Measurements from ENCODE around the gene TECPR1.

TECPR1 gene

GRCh38 chr7:98213888-98214810, 37.9 kb downstream of the TECPR1 start:
- Histone ChIP-seq H3K4me3 (IDR thresholded peaks at IDR 0.05; ENCODE audit: insufficient read depth, low read depth, low read length) (no peak overlapping the region), H3K36me3 (ENCODE audit: insufficient read depth) (no peaks in the 10 kb centered on the region), H3K9ac (no peak overlapping the region), H3K27me3 (ENCODE audit: insufficient read depth, low read depth) (no peaks in the 10 kb centered on the region), H2AFZ (ENCODE audit: low read depth) (no peak overlapping the region), H4K20me1 (ENCODE audit: insufficient read depth) (no peaks in the 10 kb centered on the region), H3K27ac (no peak overlapping the region), H3K4me1 (ENCODE audit: low read depth, poor library complexity, severe bottlenecking) (peaks cover 17% of the 10 kb centered on the region), H3K79me2 (ENCODE audit: insufficient read depth, low read depth) (peaks cover 11% of the 10 kb centered on the region), H3K4me2 (no peak overlapping the region)
- TF ChIP-seq CTCF (conservative IDR thresholded peaks at IDR 0.05; ENCODE audit: low read depth, low read length): no peak

- TF ChIP-seq CTCF (conservative IDR thresholded peaks at IDR 0.05; ENCODE audit: low read depth, low read length): no peak
- Histone ChIP-seq H4K20me1 (ENCODE audit: insufficient read depth) (no peaks in the 10 kb centered on the region), H3K79me2 (ENCODE audit: insufficient read depth, low read depth) (peaks cover 11% of the 10 kb centered on the region)
These were observed 38.6 kb downstream of the TECPR1 start for GRCh38 chr7:98213296-98213887.

GRCh38 chr7:98212532-98213041, 39.4 kb downstream of the TECPR1 start:
- peaks cover 11% of the 10 kb centered on the region for H3K79me2 ChIP-seq (ENCODE audit: insufficient read depth, low read depth)
- H3K36me3 ChIP-seq (ENCODE audit: insufficient read depth): no peaks in the 10 kb centered on the region
- H3K27ac ChIP-seq: no peak overlapping the region
- peaks cover 7% of the 10 kb centered on the region for H3K4me1 ChIP-seq (ENCODE audit: low read depth, poor library complexity, severe bottlenecking)
- peak overlapping the region; percentile 99 for H3K4me2 ChIP-seq
- H2AFZ ChIP-seq (ENCODE audit: low read depth): no peak overlapping the region
- H3K4me3 ChIP-seq (IDR thresholded peaks at IDR 0.05; ENCODE audit: insufficient read depth, low read depth, low read length): no peak overlapping the region
- TF ChIP-seq CTCF (conservative IDR thresholded peaks at IDR 0.05; ENCODE audit: low read depth, low read length): no peak
- H3K9ac ChIP-seq: peak overlapping the region; percentile 98; the same call in 1 of the 2 replicates
- H3K27me3 ChIP-seq (ENCODE audit: insufficient read depth, low read depth): no peaks in the 10 kb centered on the region
- no peaks in the 10 kb centered on the region for H4K20me1 ChIP-seq (ENCODE audit: insufficient read depth)

More at GRCh38 chr7:98213296-98213887, 38.6 kb downstream of the TECPR1 start:
- Histone ChIP-seq H3K27me3 (ENCODE audit: insufficient read depth, low read depth) (no peaks in the 10 kb centered on the region), H2AFZ (ENCODE audit: low read depth) (no peak overlapping the region), H3K27ac (no peak overlapping the region), H3K36me3 (ENCODE audit: insufficient read depth) (no peaks in the 10 kb centered on the region), H3K4me2 (no peak overlapping the region), H3K4me1 (ENCODE audit: low read depth, poor library complexity, severe bottlenecking) (peaks cover 10% of the 10 kb centered on the region), H3K4me3 (IDR thresholded peaks at IDR 0.05; ENCODE audit: insufficient read depth, low read depth, low read length) (no peak overlapping the region), H3K9ac (no peak overlapping the region)

GRCh38 chr7:98211676-98212531, 40.1 kb downstream of the TECPR1 start:
- peaks cover 11% of the 10 kb centered on the region for H3K79me2 ChIP-seq (ENCODE audit: insufficient read depth, low read depth)
- no peak for TF ChIP-seq CTCF (conservative IDR thresholded peaks at IDR 0.05; ENCODE audit: low read depth, low read length)
- no peaks in the 10 kb centered on the region for H3K36me3 ChIP-seq (ENCODE audit: insufficient read depth)
- peak overlapping the region; percentile 98 for H3K9ac ChIP-seq
- H4K20me1 ChIP-seq (ENCODE audit: insufficient read depth): no peaks in the 10 kb centered on the region
- H3K27ac ChIP-seq: peak overlapping the region; percentile 69
- no peak overlapping the region for H3K4me3 ChIP-seq (IDR thresholded peaks at IDR 0.05; ENCODE audit: insufficient read depth, low read depth, low read length)
- H3K4me2 ChIP-seq: peak overlapping the region; percentile 99
- H3K4me1 ChIP-seq (ENCODE audit: low read depth, poor library complexity, severe bottlenecking): peaks cover 7% of the 10 kb centered on the region
- H3K27me3 ChIP-seq (ENCODE audit: insufficient read depth, low read depth): no peaks in the 10 kb centered on the region
- peak overlapping the region; percentile 73 for H2AFZ ChIP-seq (ENCODE audit: low read depth)
